ENCODE data around the gene SYCE1L. TPM values are rescaled to one million over a fixed set of nuclear protein-coding genes. Genes with fewer than 3 reads are reported as not detected.

Gene SYCE1L
- total and polyA plus RNA-seq, 9 of the 15 experiments (the other 6 are each of a cell fraction or from before 2014, with no cell fraction given) = 0.54 to 2.7 (median 1.1) TPM; not detected in 5

DNA sequence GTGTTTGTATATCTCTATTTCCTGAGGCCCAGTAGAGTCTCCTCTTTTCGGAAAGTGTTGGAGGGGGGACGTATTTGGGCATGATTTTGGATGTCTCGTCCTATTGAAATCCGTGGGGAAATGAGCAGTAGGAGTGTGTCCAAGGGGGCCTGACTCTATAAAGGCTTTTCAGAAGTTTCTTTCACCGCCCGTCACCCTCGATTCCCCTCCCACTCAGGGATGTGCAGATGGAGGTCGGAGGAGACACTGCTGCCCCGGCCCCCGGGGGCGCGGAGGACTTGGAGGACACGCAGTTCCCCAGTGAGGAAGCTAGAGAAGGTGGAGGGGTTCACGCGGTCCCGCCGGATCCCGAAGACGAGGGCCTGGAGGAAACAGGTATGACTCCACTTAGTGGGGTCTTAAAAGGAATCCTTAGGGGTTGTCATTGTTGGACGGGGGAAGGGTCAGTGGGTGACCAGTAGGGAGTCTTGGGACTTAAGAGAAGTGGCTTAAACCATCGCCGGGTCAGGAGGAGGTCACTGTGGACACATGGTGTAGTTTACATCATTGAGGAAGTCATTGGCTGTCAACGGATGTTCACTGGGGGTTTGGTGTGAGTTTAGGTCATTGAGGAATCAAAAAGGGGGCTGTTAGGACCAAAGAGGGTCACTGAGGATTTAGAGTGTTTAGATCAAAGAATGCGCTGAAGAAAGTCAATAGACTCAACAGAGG is 7.8 kb upstream of the SYCE1L start (continued):
- TF ChIP-seq NR4A1 (CRISPR knock-in tag; IDR thresholded peaks at IDR 0.05) (no peak), NR4A1 (tag; IDR thresholded peaks at IDR 0.05) (no peak), ZNF124 (CRISPR knock-in tag; IDR thresholded peaks at IDR 0.05) (no peak), SMAD2 (IDR thresholded peaks at IDR 0.05; ENCODE audit: low read depth, low read length) (no peak), SUPT5H (IDR thresholded peaks at IDR 0.05) (no peak), ZSCAN29 (IDR thresholded peaks at IDR 0.05) (peak; percentile 40; the same call in 1 of the 2 replicates), SRF (CRISPR knock-in tag; IDR thresholded peaks at IDR 0.05) (no peak), SIX5 (IDR thresholded peaks at IDR 0.05; ENCODE audit: borderline replicate concordance in 1 of 2, insufficient read depth in 1 of 2, low read depth in 1 of 2, low read length in 2 of 2) (no peak), FOXJ3 (CRISPR knock-in tag; IDR thresholded peaks at IDR 0.05) (no peak), NCOA1 (IDR thresholded peaks at IDR 0.05; ENCODE audit: low read depth) (no peak; the same call in 1 of the 2 replicates), ZNF408 (CRISPR knock-in tag; IDR thresholded peaks at IDR 0.05; ENCODE audit: low read depth) (no peak), MEF2A (IDR thresholded peaks at IDR 0.05; ENCODE audit: control insufficient read depth, low read depth, low read length) (no peak), SMC3 (conservative IDR thresholded peaks at IDR 0.05; ENCODE audit: insufficient read depth, low read depth, low read length) (no peak), CREBBP (IDR thresholded peaks at IDR 0.05; ENCODE audit: low read depth, low read length) (no peak), KAT2B (IDR thresholded peaks at IDR 0.05; ENCODE audit: low read depth, low read length) (no peak), RBM17 (IDR thresholded peaks at IDR 0.05; ENCODE audit: borderline replicate concordance, low read depth, low read length) (no peak)
- TF ChIP-seq, protein P1, sequence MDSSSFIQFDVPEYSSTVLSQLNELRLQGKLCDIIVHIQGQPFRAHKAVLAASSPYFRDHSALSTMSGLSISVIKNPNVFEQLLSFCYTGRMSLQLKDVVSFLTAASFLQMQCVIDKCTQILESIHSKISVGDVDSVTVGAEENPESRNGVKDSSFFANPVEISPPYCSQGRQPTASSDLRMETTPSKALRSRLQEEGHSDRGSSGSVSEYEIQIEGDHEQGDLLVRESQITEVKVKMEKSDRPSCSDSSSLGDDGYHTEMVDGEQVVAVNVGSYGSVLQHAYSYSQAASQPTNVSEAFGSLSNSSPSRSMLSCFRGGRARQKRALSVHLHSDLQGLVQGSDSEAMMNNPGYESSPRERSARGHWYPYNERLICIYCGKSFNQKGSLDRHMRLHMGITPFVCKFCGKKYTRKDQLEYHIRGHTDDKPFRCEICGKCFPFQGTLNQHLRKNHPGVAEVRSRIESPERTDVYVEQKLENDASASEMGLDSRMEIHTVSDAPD (CRISPR knock-in tag; IDR thresholded peaks at IDR 0.05) = no peak
- TF ChIP-seq, protein P2, sequence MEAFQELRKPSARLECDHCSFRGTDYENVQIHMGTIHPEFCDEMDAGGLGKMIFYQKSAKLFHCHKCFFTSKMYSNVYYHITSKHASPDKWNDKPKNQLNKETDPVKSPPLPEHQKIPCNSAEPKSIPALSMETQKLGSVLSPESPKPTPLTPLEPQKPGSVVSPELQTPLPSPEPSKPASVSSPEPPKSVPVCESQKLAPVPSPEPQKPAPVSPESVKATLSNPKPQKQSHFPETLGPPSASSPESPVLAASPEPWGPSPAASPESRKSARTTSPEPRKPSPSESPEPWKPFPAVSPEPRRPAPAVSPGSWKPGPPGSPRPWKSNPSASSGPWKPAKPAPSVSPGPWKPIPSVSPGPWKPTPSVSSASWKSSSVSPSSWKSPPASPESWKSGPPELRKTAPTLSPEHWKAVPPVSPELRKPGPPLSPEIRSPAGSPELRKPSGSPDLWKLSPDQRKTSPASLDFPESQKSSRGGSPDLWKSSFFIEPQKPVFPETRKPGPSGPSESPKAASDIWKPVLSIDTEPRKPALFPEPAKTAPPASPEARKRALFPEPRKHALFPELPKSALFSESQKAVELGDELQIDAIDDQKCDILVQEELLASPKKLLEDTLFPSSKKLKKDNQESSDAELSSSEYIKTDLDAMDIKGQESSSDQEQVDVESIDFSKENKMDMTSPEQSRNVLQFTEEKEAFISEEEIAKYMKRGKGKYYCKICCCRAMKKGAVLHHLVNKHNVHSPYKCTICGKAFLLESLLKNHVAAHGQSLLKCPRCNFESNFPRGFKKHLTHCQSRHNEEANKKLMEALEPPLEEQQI (IDR thresholded peaks at IDR 0.05) = no peak
- TF ChIP-seq, protein P3, sequence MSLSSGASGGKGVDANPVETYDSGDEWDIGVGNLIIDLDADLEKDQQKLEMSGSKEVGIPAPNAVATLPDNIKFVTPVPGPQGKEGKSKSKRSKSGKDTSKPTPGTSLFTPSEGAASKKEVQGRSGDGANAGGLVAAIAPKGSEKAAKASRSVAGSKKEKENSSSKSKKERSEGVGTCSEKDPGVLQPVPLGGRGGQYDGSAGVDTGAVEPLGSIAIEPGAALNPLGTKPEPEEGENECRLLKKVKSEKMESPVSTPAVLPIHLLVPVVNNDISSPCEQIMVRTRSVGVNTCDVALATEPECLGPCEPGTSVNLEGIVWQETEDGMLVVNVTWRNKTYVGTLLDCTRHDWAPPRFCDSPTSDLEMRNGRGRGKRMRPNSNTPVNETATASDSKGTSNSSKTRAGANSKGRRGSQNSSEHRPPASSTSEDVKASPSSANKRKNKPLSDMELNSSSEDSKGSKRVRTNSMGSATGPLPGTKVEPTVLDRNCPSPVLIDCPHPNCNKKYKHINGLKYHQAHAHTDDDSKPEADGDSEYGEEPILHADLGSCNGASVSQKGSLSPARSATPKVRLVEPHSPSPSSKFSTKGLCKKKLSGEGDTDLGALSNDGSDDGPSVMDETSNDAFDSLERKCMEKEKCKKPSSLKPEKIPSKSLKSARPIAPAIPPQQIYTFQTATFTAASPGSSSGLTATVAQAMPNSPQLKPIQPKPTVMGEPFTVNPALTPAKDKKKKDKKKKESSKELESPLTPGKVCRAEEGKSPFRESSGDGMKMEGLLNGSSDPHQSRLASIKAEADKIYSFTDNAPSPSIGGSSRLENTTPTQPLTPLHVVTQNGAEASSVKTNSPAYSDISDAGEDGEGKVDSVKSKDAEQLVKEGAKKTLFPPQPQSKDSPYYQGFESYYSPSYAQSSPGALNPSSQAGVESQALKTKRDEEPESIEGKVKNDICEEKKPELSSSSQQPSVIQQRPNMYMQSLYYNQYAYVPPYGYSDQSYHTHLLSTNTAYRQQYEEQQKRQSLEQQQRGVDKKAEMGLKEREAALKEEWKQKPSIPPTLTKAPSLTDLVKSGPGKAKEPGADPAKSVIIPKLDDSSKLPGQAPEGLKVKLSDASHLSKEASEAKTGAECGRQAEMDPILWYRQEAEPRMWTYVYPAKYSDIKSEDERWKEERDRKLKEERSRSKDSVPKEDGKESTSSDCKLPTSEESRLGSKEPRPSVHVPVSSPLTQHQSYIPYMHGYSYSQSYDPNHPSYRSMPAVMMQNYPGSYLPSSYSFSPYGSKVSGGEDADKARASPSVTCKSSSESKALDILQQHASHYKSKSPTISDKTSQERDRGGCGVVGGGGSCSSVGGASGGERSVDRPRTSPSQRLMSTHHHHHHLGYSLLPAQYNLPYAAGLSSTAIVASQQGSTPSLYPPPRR (CRISPR knock-in tag; IDR thresholded peaks at IDR 0.05; ENCODE audit: borderline replicate concordance) = no peak

Measured in K562 (cell line).